HG03025 (cell line): Measurements from ENCODE around the gene NOXA1.
"Not testable (repeated sequence)": the region's sequence is repeated elsewhere in the genome, so short reads cannot be mapped to it uniquely, and the experiment has no call there.

ENCODE experiments used
- ATAC-seq: cut with Tn5 transposase; IDR thresholded peaks from one replicate; pipeline ENCODE4 v1.9.1; 2021; ENCODE audit warnings: mild to moderate bottlenecking, moderate library complexity; ENCODE audit not compliant: unreplicated experiment, low FRiP score

NOXA1 gene

GRCh38 chr9:137436761-137437600 lies 13.8 kb downstream of the NOXA1 start:
- ATAC-seq, result no peak

GRCh38 chr9:137437691-137438590 lies 14.7 kb downstream of the NOXA1 start:
- no peak for ATAC-seq

GRCh38 chr9:137438591-137439157 lies 15.5 kb downstream of the NOXA1 start:
- ATAC-seq, result no peak

GRCh38 chr9:137439158-137439714 lies 16.0 kb downstream of the NOXA1 start:
- ATAC-seq, result no peak

GRCh38 chr9:137441289-137441934 lies 18.2 kb downstream of the NOXA1 start, which contains the start of gene ENTPD8:
Gene ENTPD8, minus strand, starts transcription at chr9:137441357. Its CDS starts 3,072 bp downstream, at chr9:137438285.
- no peak for ATAC-seq

GRCh38 chr9:137441935-137442321 lies 18.7 kb downstream of the NOXA1 start:
- no peak for ATAC-seq

- no peak for ATAC-seq
These were observed 21.1 kb downstream of the NOXA1 start for GRCh38 chr9:137444106-137444790.

- ATAC-seq, result no peak
These were observed 22.1 kb downstream of the NOXA1 start for GRCh38 chr9:137445275-137445807.

GRCh38 chr9:137445930-137446431 lies 22.8 kb downstream of the NOXA1 start:
- ATAC-seq, result no peak

- no peak for ATAC-seq
These were observed 23.8 kb downstream of the NOXA1 start for GRCh38 chr9:137446851-137447471.

- ATAC-seq, result no peak
These were observed 24.8 kb downstream of the NOXA1 start for GRCh38 chr9:137447722-137448601.

- ATAC-seq, result no peak
These were observed 25.4 kb downstream of the NOXA1 start for GRCh38 chr9:137448602-137448962.

- ATAC-seq, result no peak
These were observed 26.1 kb downstream of the NOXA1 start for GRCh38 chr9:137449081-137449844.

GRCh38 chr9:137449931-137450538 lies 26.8 kb downstream of the NOXA1 start:
- ATAC-seq, result no peak

GRCh38 chr9:137450539-137451222 lies 27.5 kb downstream of the NOXA1 start:
- not testable (repeated sequence) for ATAC-seq
